Measurements from ENCODE around the gene FCHO1. TPM values are rescaled to one million over a fixed set of nuclear protein-coding genes. Genes with fewer than 3 reads are reported as not detected.
"Not testable (repeated sequence)": the region's sequence is repeated elsewhere in the genome, so short reads cannot be mapped to it uniquely, and the experiment has no call there.

FCHO1 gene
- polyA plus RNA-seq, 3 donors, result 1.1 to 1.8 (median 1.5) TPM

GRCh38 chr19:17788632-17789031 is 37.4 kb downstream of the FCHO1 start:
- DNase-seq (ENCODE audit: low read depth in 3 of 3, low spot score in 2 of 3), result no peak

GRCh38 chr19:17790059-17790780 is 38.9 kb downstream of the FCHO1 start:
- no peak for DNase-seq (ENCODE audit: low read depth in 3 of 3, low spot score in 2 of 3)

- no peak for DNase-seq (ENCODE audit: low read depth in 3 of 3, low spot score in 2 of 3)
Observed at GRCh38 chr19:17794412-17794730, 43.1 kb downstream of the FCHO1 start.

- DNase-seq (ENCODE audit: low read depth in 3 of 3, low spot score in 2 of 3), result no peak
Observed at GRCh38 chr19:17794731-17795494, 43.6 kb downstream of the FCHO1 start, which contains the start of gene B3GNT3. B3GNT3 (plus strand) TSS chr19:17795138; CDS start chr19:17807808, 12,670 bp downstream.

- DNase-seq (ENCODE audit: low read depth in 3 of 3, low spot score in 2 of 3), result no peak
Observed at GRCh38 chr19:17795495-17795856, 44.2 kb downstream of the FCHO1 start.

- no peak for DNase-seq (ENCODE audit: low read depth in 3 of 3, low spot score in 2 of 3)
Observed at GRCh38 chr19:17796013-17796837, 44.9 kb downstream of the FCHO1 start.

- DNase-seq (ENCODE audit: low read depth in 3 of 3, low spot score in 2 of 3), result no peak
Observed at GRCh38 chr19:17796838-17797423, 45.7 kb downstream of the FCHO1 start.

GRCh38 chr19:17797424-17798201 is 46.3 kb downstream of the FCHO1 start:
- DNase-seq (ENCODE audit: low read depth in 3 of 3, low spot score in 2 of 3), result no peak

- not testable (repeated sequence) for DNase-seq (ENCODE audit: low read depth in 3 of 3, low spot score in 2 of 3)
Observed at GRCh38 chr19:17798599-17798998, 47.3 kb downstream of the FCHO1 start.

GRCh38 chr19:17802137-17802858 is 51.0 kb downstream of the FCHO1 start:
- DNase-seq (ENCODE audit: low read depth in 3 of 3, low spot score in 2 of 3), result no peak

DNA sequence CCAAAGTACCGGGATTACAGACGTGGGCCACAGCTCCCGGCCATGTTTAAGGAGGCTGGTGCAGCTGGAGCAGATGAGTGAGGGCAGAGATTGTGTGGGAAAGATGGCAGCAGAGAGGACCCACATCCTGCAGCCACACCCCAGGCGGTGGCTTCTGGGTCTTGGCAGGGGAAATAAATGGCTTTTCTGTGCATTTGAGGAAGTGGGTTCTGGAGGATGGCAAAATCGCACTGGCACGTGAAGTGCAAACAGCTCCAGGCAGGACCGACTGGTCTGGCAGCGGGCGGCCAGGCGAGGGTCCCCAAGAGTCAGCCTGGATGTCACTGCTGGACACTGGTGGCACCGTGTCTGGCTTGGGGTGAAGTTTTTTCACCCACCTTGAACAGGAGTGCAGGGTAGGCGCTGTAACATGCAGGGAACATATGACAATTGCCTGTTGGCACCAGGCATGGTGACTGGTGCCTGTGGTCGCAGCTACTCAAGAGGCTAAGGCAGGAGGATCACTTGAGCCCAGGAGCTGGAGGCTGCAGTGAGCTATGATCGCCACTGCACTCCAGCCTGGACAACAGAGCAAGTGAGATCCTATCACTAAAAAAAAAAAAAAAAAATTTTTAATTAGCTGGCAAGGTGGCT is 52.1 kb downstream of the FCHO1 start:
- no peak for DNase-seq (ENCODE audit: low read depth in 3 of 3, low spot score in 2 of 3)

GRCh38 chr19:17805427-17805826 is 54.1 kb downstream of the FCHO1 start:
- DNase-seq (ENCODE audit: low read depth in 3 of 3, low spot score in 2 of 3), result no peak

GRCh38 chr19:17806945-17807344 is 55.7 kb downstream of the FCHO1 start:
- no peak for DNase-seq (ENCODE audit: low read depth in 3 of 3, low spot score in 2 of 3)

DNA sequence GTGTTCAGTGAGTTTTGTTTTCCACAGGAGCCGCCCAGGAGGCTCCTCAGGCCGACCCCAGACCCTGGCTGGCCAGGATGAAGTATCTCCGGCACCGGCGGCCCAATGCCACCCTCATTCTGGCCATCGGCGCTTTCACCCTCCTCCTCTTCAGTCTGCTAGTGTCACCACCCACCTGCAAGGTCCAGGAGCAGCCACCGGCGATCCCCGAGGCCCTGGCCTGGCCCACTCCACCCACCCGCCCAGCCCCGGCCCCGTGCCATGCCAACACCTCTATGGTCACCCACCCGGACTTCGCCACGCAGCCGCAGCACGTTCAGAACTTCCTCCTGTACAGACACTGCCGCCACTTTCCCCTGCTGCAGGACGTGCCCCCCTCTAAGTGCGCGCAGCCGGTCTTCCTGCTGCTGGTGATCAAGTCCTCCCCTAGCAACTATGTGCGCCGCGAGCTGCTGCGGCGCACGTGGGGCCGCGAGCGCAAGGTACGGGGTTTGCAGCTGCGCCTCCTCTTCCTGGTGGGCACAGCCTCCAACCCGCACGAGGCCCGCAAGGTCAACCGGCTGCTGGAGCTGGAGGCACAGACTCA is 56.5 kb downstream of the FCHO1 start:
- no peak for DNase-seq (ENCODE audit: low read depth in 3 of 3, low spot score in 2 of 3)

GRCh38 chr19:17811103-17811502 is 59.8 kb downstream of the FCHO1 start:
- no peak for DNase-seq (ENCODE audit: low read depth in 3 of 3, low spot score in 2 of 3)

DNA sequence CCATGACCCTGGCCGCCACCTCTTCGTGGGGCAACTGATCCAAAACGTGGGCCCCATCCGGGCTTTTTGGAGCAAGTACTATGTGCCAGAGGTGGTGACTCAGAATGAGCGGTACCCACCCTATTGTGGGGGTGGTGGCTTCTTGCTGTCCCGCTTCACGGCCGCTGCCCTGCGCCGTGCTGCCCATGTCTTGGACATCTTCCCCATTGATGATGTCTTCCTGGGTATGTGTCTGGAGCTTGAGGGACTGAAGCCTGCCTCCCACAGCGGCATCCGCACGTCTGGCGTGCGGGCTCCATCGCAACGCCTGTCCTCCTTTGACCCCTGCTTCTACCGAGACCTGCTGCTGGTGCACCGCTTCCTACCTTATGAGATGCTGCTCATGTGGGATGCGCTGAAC is 60.4 kb downstream of the FCHO1 start:
- no peak for DNase-seq (ENCODE audit: low read depth in 3 of 3, low spot score in 2 of 3)

DNA sequence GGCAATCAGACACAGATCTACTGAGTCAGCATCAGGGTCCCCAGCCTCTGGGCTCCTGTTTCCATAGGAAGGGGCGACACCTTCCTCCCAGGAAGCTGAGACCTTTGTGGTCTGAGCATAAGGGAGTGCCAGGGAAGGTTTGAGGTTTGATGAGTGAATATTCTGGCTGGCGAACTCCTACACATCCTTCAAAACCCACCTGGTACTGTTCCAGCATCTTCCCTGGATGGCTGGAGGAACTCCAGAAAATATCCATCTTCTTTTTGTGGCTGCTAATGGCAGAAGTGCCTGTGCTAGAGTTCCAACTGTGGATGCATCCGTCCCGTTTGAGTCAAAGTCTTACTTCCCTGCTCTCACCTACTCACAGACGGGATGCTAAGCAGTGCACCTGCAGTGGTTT is 60.8 kb downstream of the FCHO1 start:
- DNase-seq (ENCODE audit: low read depth in 3 of 3, low spot score in 2 of 3), result no peak

DNA sequence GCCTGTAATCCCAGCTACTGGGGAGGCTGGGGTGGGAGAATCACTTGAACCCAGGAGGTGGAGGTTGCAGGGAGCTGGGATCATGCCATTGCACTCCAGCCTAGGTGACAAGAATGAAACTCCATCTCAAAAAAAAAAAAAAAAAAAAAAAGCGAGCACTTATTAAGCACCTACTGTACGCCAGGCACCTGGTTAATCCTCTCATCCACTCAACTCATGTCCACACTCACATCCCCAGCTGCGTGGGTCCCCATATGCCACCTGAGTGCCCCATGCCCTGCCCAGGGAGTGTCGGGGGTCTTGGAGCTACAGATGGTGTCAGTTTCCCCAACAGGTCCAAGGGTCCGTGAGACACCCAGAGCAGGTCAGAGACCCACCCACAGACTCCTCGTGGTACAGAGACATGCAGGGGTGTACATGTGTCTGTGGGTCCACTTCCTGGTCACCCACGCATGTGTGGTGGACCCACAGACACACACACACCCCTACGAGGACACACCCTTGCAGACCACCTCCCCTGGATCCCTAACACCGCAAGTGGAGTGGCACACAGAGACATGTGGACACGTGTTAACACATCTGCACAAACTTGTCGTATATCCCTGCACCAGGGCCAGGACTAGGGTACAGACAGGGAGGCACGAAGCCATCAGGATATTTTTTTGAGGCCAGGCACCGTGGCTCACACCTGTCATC is 66.5 kb downstream of the FCHO1 start:
- DNase-seq (ENCODE audit: low read depth in 3 of 3, low spot score in 2 of 3), result no peak
